ENCODE results near the gene HRH3.

Gene HRH3

DNA sequence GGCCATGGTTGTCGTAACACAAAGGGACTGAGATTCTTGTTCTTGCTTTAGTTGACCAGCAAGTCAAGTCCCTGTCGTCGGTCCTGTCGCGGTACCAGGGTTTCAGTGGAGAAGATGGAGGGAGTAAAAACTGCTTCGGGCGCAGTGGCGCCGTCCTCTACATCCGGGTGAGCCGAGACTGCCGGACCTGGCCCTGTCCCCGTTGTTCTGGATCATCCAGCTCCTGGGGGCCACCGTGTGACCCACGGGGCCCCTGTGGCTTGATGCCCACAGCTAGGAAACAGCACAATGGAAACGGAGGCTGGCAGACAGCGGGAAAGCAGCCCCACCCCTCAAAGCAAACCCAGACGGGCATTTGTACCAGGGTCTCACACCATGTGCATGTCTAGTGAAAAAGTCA, 22.3 kb downstream of the HRH3 start:
- no peak for FAIRE-seq

DNA sequence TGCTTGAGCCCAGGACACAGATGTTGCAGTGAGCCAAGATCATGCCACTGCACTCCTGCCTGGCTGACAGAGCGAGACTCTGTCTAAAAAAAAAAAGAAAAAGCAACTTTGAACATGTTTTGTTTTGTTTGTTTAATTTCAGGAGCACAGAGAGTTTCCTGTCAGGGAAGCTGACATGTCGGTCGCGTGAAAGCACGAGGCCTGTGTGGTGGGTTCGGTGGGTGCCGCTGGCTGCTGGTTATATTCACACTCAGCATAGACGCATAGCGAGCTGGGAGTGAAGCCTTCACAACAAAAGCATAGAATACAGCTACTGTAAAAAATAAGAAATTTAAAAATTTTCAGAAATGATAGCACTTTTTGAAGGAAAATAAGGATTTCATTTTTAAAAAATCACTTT, 22.8 kb downstream of the HRH3 start:
- no peak for FAIRE-seq

DNA sequence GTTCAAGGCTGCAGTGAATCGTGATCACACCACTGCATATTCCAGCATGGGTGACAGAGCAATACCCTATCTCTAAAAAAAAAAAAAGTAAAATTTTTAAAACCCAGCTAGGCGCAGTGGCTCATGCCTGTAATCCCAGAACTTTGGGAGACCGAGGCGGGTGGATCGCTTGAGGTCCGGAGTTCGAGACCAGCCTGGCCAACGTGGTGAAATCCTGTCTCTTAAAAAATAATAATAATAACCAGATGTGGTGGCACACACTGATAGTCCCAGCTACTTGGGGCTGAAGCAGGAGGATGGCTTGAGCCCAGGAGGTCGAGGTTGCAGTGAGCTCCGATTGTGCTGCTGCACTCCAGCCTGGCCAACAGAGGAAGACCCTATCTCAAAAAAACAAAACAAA, 23.8 kb downstream of the HRH3 start:
- no peak for FAIRE-seq

DNA sequence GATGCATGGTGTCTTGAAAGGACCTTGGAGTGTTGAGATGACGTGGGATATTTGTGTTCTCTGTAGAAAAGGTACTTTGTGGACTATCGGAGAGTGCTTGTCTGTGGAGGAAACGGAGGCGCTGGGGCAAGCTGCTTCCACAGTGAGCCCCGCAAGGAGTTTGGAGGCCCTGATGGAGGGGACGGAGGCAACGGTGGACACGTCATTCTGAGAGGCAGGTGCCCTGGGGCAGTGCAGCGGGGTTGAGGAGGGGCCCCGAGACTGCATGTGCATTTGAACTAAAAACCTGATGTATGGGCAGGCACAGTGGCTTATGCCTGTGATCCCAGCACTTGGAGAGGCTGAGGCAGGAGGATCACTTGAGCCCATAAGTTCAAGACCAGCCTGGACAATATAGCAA, 24.3 kb downstream of the HRH3 start:
- no peak for FAIRE-seq

DNA sequence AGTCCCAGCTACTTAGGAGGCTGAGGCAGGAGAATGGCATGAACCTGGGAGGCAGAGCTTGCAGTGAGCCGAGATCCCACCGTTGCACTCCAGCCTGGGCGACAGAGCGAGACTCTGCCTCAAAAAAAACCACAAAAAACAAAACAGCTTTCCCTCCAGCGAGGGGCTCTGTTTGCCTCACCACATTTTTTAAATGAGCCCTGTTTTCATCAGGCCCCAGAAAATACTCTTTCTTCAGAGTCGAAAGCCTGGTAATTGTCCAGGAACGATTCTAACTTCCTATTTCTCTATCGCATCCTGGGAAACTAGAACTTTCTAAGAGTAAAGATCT, 25.0 kb downstream of the HRH3 start:
- no peak for FAIRE-seq

DNA sequence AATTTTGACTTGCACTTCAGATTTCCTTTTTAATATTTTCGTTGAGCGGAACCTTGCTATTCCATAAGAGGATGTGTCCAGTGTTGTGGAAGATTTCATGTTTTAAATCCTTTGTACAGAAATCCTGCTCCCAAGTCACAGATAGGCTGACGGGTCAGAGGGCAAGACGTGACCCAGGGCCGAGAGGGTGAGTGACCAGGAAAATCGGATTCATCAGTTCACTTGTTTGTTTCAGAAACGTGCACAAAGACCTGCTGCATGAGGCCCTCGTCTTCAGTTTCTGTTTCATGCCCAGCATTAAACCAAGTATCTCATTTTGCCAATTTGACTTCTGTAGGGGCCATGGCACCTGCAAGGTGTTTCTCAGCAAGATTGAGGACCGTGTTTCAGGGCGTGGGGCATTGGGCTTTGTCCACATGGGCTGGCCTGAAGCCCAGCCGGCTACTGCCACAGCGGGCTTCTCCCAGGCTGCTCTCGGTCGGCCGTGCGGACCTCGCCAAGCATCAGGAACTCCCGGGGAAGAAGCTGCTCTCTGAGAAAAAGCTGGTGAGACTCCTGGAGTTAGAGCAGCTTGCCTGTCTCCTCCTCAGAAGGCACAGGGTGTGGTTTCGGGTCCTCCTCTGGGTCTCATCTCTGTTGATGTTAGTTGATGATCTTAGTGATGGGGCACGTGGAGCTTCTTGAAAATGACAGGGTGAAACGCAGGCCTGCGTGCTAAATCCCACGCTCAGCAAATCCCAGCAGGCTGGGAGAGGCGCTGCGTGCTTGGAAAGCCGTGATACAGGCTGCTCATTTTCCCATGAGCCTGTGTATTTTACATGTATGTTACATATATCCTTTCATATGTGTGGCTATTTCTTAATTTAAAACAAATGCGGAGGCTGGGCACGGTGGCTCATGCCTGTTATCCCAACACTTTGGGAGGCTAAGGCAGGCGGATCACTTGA, 26.7 kb downstream of the HRH3 start:
- no peak for FAIRE-seq

DNA sequence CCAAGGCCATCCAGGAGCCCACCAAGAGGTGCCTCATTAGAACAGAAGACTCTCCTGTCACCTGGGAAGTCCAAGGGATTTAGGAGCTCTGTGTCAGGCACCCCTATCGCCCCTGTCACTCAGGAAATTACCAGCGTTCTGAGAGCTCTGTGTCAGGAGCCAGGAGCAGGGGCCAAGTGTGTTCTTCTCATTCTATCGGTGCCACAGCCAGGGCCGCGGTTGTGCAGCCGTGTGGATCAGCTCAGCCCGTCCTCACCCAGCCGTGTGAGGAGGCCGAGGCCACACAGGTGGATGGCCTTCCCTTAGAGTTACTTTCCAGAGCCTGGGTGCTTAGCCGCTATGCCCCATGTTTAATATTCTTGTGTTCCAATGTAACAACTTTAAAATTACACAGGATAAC, 27.4 kb downstream of the HRH3 start:
- no peak for FAIRE-seq

DNA sequence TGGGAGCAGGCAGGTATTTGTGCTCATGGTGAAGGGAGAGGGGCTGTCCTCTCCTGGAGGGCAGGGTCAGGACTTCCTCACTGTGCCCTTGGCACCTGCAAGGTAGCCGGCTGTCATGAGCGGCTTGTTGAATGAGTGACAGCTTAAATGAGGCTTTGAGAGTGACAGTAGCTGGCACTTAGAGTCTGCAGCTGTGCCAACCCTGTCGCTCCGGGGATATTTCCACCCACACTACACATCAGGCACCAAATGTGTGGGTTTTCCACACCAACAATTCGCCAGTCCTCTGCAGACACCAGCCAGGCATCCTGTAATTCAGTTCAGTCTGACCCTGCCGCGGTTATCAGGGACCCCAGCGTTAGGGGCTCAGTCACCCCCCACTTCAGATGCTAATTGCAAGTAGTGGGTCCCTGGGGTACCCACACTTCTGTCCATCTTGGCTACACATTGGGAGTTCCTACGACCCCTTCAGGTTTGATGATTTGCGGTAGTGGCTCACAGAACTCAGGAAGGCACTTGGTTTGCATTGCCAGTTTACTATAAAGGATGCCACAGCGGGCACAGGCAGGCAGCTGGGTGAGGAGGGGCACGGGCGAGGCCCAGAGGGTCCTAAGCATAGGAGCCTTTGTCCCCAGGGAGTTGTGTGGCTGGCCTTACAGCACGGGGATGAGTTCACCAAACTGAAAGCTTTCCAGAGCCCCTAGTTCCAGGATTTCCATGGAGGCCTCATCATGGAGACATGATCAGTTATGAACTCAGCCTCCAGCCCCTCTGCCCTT, 28.1 kb downstream of the HRH3 start:
- no peak for FAIRE-seq

DNA sequence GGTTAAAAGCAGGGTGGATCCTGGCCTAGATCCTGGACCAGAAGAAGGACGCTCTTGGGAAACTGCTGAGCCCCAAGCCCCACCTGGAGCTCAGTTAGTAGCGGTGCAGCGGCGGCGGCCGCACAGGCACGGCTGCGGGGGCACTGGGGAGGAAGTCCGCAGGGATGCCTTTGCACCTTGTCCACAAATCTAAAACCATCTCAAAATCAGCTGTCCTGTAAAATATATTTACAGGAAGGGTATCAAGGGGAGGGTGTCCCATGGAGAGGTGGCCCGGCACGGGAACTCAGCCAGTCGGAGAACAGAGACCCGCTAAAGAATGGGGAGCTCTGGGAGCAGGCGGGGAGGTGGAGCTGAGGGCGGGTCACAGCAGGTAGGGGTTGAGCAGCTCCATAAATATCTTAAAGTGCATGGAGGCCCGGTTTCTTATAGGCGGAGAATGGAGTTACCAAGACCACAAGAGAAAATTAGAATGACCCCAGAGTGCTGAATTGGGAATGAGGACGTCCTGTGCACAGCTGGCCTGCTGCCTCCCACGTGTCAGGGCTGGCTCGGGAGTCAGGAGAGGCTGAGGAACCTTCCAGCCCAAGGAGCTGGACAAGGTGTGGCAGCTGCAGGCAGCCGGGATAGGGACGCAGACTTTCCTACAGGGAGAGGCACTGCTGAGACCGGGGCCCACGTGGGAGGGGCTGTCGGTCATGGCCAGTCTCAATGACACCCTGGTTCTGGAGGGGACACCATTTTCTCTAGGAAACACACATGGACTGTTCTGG, 29.3 kb downstream of the HRH3 start:
- no peak for FAIRE-seq

DNA sequence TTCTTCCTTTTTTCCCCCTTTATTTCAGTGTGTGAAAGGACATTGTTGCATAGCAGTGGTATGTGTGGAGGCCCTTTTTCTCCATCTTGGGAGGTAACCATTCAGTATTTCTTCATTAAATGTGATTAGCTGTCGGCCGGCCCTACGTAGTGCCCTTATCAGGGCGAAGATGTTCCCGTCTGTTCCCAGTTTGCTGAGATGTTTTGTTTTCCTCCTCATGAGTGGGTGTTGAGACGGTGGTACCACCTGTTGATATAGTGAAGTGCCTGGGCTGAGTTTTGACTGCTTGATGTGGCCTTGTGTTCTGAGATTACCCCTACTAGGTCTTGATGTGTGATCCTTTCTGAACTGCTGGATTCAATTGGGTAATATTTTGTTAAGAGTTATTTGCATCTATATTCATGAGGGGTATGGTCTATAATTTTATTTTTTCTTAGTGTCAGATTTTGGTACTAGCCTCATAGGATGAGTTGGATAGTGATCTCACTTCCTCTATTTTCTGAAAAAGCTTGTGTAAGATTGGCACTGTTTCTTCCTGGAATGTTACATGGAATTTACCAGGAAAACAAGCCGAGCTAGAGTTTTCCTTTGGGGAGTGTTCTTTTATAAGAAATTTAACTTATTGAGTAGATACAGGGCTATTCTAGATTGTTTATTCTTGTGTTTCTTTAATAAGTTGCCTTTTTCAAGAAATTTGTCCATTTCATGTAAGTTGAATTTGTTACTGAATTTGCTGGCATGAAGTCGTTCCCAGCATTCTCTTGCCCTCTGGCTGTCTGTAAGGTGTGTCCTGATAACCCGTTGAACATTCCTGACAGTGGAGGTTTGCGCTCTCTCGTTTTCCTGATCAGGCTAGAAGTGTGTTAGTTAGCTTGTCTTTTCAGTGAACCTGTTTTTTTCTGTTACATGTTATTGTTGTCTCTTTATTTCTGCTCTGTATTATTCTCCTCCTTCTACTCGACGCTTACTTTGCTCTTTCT, 32.9 kb downstream of the HRH3 start:
- no peak for FAIRE-seq

DNA sequence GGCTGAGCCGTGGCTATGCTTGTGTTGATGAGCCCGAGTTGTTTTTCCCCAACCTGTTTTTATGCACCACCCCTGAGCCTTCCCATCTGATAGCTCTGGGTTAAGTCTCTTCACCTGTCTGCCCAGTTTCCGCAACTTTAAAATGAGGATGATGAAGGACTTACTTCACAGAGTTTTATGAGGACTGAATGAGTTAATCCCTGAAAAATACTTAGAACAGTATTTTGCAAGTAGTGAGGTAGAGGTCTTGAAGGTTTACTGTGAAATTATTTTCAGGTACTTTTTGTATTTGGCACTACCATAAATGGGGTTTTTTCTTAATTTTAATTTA, 34.0 kb downstream of the HRH3 start:
- FAIRE-seq, result no peak

DNA sequence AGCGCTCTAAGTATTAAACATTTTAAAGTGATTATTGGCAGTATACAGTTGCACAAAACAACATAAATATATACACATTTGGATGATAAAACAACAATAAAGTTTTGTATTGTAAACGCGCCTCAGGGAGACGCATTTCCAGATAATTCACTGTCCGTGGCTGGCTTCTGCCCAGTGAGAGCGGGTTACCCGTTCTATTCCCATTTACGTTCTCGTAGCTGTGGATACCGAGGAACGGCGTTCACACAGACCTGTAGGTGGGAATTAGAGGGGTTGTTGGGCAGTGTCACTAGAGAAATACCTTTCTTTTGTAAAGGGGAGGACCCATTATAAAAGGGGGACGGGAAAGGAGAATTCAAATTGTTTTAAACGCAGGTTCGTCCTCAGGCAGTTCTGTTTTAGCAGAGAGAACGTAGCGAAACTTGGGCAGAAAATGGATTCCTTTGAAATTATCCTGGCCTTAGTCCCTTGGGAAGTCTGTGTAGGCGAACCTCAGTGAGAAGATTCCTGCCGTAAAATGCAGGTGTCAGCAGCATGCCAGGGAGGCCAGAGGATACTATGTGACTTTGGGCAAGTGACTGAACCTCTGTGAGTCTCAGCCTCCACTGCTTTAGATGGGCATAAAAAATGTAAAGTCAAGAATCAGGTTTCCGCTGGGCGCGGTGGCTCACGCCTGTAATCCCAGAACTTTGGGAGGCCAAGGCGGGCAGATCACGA, 36.5 kb downstream of the HRH3 start:
- no peak for FAIRE-seq

DNA sequence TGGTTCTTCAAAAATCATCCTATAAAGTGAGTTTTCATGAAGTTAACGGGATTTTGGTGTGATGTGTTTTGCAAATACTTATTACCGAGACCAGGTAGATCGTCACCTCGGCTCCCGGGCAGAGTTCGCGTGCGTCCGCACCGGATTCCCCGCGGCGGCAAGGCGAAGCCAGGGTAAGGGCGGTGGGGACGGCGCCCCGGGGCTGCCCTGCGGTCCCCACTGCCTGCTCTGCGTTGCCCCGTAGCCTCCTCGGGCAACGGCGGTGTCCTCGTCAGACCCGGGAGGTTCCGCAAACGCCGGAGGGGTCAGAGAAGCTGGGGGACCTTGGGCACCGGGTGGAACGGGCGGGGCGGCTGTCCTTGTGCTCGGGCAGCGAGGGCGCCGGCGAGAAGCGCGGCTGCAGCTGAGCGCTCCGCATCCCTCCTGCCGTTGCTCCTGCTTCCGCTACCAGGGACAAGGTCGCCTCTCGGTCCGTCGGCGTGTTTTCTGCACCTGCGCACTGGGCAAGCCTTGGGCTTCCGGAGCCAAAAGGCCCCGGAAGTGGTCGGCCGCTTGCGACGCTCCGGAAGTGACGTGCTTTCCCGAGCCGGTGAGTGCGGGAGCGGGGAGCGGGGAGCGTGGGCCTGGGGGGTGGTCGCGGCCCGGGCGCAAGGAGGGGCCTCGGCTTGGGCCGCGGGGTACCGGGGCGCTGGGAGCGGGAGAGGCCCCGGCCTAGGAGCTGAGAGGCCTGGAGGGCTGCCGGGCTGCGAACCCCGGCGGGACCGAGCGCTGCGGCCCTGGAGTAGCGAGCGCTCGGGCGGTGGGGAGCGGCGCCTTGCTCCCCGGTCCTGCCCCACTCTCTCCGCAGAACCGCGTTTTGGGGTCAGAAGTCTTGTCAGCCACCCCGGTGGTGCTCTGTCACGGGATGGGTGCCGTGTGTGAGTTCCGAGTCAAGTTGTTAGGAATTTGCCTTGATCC, 37.3 kb downstream of the HRH3 start, which contains the start of gene MTG2:
MTG2 (plus strand) TSS at position 560 of the 957 bp plus-strand sequence. CDS start 10,393 bp downstream, outside the sequence.
- no peak for FAIRE-seq

DNA sequence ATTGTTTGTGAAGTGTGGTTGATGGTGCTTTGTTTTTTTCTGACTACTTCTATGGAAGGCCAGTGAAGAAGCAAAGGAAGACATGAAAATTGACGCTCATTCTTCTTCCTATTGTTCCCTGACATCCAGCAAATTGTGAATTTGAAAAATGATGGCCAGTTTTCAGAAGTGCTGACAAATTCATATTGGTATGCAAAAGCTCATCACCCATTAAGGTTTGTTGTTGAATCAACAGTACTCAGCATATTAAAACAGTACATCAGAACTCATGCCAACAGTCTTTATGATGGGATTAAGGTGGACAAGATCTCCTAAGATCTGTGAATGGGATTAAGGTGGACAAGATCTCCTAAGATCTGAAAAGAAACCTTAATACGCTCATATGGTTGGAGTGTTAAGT, 38.3 kb downstream of the HRH3 start:
- FAIRE-seq, result no peak

DNA sequence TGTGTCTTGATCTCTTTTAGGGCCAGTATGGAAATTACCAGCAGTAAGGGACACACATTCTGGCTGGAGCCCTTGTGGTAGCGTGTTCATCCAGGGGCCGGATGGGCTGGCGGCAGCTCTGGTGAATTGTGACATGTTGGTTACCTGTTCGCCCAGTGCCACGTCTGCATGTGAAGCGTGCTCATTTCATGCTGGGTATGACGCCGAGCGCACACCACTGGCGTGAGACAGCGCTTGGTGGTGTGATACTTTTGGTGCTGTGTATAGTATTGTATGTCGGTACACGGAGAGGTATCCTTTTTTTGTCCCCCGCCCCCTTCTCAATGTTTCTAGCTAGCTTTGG, 40.9 kb downstream of the HRH3 start:
- FAIRE-seq, result no peak

DNA sequence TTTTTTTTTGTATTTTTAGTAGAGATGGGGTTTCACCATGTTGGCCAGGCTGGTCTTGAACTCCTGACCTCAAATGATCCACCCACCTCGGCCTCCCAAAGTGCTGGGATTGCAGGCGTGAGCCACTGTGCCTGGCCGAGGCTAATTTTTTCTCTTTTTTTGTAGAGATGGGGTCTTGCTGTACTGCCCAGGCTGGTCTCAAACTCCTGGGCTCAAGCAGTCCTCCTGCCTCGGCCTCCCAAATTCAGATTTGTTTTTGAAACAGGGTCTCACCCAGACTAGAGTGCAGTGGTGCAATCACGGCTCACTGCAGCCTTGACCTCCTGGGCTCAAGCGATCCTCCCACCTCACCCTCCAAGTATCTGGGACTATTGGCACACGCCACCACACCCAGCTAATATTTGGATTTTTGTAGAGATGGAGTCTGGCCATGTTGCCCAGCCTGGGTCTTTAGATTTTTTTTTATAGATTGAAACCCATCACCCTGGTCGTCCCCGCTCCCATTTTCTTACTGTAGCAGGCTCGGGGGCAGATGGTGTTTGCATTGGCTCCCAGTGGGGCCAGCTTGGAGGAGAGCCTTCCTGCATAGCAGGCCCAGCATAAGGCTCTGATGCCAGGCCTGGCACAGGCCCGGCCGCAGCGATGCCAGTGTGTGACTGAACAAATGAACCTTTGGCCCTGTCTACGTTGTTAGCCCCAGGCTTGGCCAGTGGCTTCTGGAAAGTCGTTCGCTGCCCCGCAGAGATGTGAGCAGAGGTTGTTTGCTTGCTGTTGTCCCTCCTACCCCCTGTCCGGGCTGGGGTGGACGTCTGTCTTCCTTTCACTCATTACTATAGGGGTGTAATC, 41.5 kb downstream of the HRH3 start:
- no peak for FAIRE-seq

DNA sequence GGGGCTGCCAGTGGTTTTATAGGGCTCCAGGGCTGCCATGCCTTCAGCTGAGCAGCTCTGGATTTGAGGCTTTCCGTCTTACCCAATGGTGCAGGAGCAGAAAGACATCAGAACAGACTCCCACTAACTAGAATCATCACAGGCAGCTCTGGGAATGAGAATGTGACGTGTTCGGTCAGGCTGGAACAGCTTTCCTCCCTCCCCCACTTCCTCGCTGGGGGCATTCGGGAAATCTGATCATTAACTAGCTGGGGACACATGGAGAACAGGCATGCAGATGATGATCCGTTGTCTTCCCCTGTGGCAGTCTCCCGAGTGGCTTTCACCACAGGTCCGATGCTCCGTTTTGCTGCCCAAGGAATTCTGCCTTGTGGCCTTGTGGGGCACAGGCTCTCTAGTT, 42.8 kb downstream of the HRH3 start:
- no peak for FAIRE-seq

DNA sequence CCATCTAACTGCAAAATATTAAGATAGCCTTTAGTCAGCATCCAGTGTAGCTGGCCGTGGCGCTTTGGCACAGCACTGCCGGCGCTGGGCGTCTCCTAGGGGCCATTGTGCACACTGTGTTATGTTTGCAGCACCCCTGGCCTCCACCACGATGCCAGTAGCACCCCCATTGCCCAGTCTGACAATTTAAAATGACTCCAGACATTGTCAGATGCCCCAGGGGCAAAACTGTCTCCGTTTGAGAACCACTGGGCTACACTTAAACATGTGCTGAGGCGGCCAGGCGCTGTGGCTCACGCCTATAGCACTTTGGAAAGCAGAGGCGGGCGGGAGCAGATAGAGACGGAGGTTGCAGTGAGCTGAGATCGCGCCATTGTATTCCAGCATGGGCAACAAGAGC, 43.2 kb downstream of the HRH3 start:
- no peak for FAIRE-seq

DNA sequence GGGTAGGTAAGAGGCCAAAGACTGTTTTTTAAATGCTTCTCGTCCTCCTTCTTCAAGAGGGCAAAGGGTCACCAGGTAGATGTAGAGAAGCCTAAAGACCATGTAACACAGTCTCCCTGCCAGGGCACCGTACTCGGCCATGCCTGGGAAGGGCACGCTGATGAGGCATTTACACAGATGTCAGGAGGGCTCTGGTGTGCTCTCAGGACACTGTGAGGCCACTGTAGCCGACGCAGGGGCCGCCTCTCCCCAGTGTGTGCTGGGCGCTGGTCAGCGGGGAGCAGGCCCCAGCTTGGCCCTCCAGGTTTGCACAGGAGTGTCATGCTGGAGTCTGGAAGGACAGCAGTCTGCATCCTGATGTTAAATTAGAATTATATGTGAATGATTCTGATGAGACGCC, 44.4 kb downstream of the HRH3 start:
- FAIRE-seq, result no peak

All from endometrium (tissue), 2 donors.